MM.1S (cell line): Measurements from ENCODE around the gene RFX2.

Experiments
- EZH2 ChIP-seq: fragments of 300-600 bp; sonication (generic); optimal IDR thresholded peaks from 2 replicates; pipeline ENCODE3; 2017; ENCODE audit warnings: low read depth, mild to moderate bottlenecking, antibody characterized with exemption, low read length, mixed read lengths
- EZH2phosphoT487 ChIP-seq: fragments of 300-600 bp; sonication (generic); IDR thresholded peaks from 2 replicates; pipeline ENCODE4 v1.6.1; 2018; ENCODE audit warnings: antibody characterized with exemption, low read length
- TF ChIP-seq, protein P1 (sequence below): fragments of 300-600 bp; sonication (generic); IDR thresholded peaks from 2 replicates; pipeline ENCODE4 v1.5.1; 2016; ENCODE audit warnings: antibody characterized with exemption, low read length, mixed read lengths

DNA sequence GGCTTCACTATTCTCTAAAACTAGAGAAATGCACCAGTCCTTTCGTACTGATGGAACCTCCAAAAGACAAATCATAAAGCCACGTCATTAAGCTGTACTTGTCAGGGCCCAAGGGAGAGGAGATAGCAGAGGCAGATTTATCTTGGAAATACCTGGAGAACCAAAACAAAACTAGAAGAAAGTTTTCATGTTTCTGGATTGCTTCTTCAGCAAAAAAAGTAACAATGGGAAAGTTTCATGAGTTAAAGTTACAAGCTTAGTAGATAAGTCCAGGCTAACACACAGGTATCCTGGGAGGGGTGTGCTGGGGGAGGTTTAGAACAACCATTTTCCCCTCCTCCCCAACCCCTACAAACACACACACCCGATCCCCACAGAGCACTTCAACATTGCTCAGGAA, 154.0 kb downstream of the RFX2 start:
- TF ChIP-seq, protein P1, sequence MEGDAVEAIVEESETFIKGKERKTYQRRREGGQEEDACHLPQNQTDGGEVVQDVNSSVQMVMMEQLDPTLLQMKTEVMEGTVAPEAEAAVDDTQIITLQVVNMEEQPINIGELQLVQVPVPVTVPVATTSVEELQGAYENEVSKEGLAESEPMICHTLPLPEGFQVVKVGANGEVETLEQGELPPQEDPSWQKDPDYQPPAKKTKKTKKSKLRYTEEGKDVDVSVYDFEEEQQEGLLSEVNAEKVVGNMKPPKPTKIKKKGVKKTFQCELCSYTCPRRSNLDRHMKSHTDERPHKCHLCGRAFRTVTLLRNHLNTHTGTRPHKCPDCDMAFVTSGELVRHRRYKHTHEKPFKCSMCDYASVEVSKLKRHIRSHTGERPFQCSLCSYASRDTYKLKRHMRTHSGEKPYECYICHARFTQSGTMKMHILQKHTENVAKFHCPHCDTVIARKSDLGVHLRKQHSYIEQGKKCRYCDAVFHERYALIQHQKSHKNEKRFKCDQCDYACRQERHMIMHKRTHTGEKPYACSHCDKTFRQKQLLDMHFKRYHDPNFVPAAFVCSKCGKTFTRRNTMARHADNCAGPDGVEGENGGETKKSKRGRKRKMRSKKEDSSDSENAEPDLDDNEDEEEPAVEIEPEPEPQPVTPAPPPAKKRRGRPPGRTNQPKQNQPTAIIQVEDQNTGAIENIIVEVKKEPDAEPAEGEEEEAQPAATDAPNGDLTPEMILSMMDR, result no peak
- TF ChIP-seq EZH2phosphoT487 (no peak), EZH2 (no peak)
